Thoracic aorta (tissue), 2 donors: Measurements from ENCODE around the gene CRTAC1. TPM values are rescaled to one million over a fixed set of nuclear protein-coding genes. Genes with fewer than 3 reads are reported as not detected.

Experiments
- ATAC-seq: fragments of 150-250 bp; one replicate; pipeline ENCODE4 v1.8.0; 2017; ENCODE audit warnings: low read depth; ENCODE audit not compliant: insufficient number of reproducible peaks, low FRiP score
- DNase-seq: peaks from one replicate; pipeline ENCODE4 v3.0.0-alpha.2; 2020; ENCODE audit warnings: low spot score
- H3K27ac ChIP-seq, 2 donors: fragments of 200-600 bp; sonication (generic); 1 replicate in 1 of 2; 2 replicates in 1 of 2; pipeline ENCODE4 v1.5.1; 2016; ENCODE audit warnings: mild to moderate bottlenecking in 2 of 2, moderate library complexity in 2 of 2
- H3K27me3 ChIP-seq: fragments of 200-600 bp; sonication (generic); replicated peaks from 2 replicates; pipeline ENCODE4 v1.6.0; 2016; ENCODE audit warnings: mild to moderate bottlenecking; ENCODE audit not compliant: insufficient read depth
- H3K36me3 ChIP-seq: fragments of 200-600 bp; sonication (generic); one replicate; pipeline ENCODE4 v1.5.1; 2016
- H3K4me1 ChIP-seq, 2 donors: fragments of 200-600 bp; sonication (generic); 1 replicate in 1 of 2; 2 replicates in 1 of 2; pipeline versions ENCODE4 v1.5.1 to v1.6.0; 2016; ENCODE audit warnings: low read depth in 2 of 2, mild to moderate bottlenecking in 1 of 2; ENCODE audit not compliant: control insufficient read depth in 1 of 2
- H3K4me3 ChIP-seq: fragments of 200-600 bp; sonication (generic); 2 replicates; pipeline ENCODE4 v1.5.1; 2016; ENCODE audit warnings: mild to moderate bottlenecking
- H3K9me3 ChIP-seq: fragments of 200-600 bp; sonication (generic); 2 replicates; pipeline ENCODE4 v1.5.1; 2016
- CTCF ChIP-seq: fragments of 200-600 bp; sonication (generic); IDR thresholded peaks from one replicate; pipeline ENCODE4 v1.5.1; 2019; ENCODE audit warnings: antibody characterized with exemption
- total RNA-seq, 2 donors: library from RNA; depleted of rRNA; stranded (reverse); fragments of >200 nt; gene quantifications; one replicate each; pipeline versions ENCODE4 v1.1.0 to v1.2.3, GENCODE V29; 2016

CRTAC1 gene
- total RNA-seq, 2 donors from 2014 or later, result 4.3 to 5.2 TPM

GRCh38 chr10:97915346-97916131 lies 114.9 kb downstream of the CRTAC1 start:
- DNase-seq (no peak), ATAC-seq (no peak)
- Histone ChIP-seq H3K36me3 (no peaks in the 10 kb centered on the region), H3K27me3 (no peaks in the 10 kb centered on the region), H3K4me1 (peaks cover 0 to 11% of the 10 kb centered on the region in 2 donors), H3K27ac (no peak overlapping the region), H3K4me3 (no peak overlapping the region), H3K9me3 (no peaks in the 10 kb centered on the region)
- TF ChIP-seq CTCF, result no peak

GRCh38 chr10:97914837-97915211 lies 115.6 kb downstream of the CRTAC1 start:
- peak; percentile 82 for TF ChIP-seq CTCF
- Histone ChIP-seq H3K9me3 (no peaks in the 10 kb centered on the region), H3K27me3 (no peaks in the 10 kb centered on the region), H3K36me3 (no peaks in the 10 kb centered on the region), H3K27ac (no peak overlapping the region), H3K4me1 (peaks cover 0 to 11% of the 10 kb centered on the region in 2 donors), H3K4me3 (no peak overlapping the region)
- ATAC-seq (no peak), DNase-seq (no peak)

GRCh38 chr10:97914171-97914836 lies 116.1 kb downstream of the CRTAC1 start:
- H3K27me3 ChIP-seq, result no peaks in the 10 kb centered on the region
- TF ChIP-seq CTCF, result no peak
- H3K4me3 ChIP-seq, result no peak overlapping the region

GRCh38 chr10:97913614-97914013 lies 116.8 kb downstream of the CRTAC1 start:
- ATAC-seq, result no peak

More at GRCh38 chr10:97914171-97914836, 116.1 kb downstream of the CRTAC1 start:
- DNase-seq (no peak), ATAC-seq (no peak)
- H3K36me3 ChIP-seq, result no peaks in the 10 kb centered on the region
- no peaks in the 10 kb centered on the region for H3K9me3 ChIP-seq
- no peak overlapping the region for H3K27ac ChIP-seq
- peaks cover 0 to 11% of the 10 kb centered on the region in 2 donors for H3K4me1 ChIP-seq

More at GRCh38 chr10:97913614-97914013, 116.8 kb downstream of the CRTAC1 start:
- no peak for DNase-seq
- Histone ChIP-seq H3K27me3 (no peaks in the 10 kb centered on the region), H3K4me1 (peaks cover 0 to 11% of the 10 kb centered on the region in 2 donors), H3K4me3 (no peak overlapping the region), H3K36me3 (no peaks in the 10 kb centered on the region), H3K27ac (no peak overlapping the region), H3K9me3 (no peaks in the 10 kb centered on the region)
- TF ChIP-seq CTCF, result no peak
